H1 (cell line): Measurements from ENCODE around the gene CRKL. TPM values are rescaled to one million over a fixed set of nuclear protein-coding genes. Genes with fewer than 3 reads are reported as not detected.

Experiments
- CTCF ChIA-PET: fragments of 300-600 bp; sonication (Branson Sonifier 250); formaldehyde crosslinking; loops from one replicate; lab custom pipeline; 2021; ENCODE audit not compliant: partially characterized antibody; lab: Charles Lee
- POLR2A ChIA-PET: fragments of 300-600 bp; sonication (Branson Sonifier 250); formaldehyde crosslinking; loops from one replicate; lab custom pipeline; 2021; ENCODE audit warnings: inconsistent platforms; ENCODE audit not compliant: partially characterized antibody; lab: Charles Lee
- DNase-seq, 2 experiments: peaks; one replicate each; pipeline versions ENCODE4 v3.0.0 to v3.0.0-alpha.2; 2010 to 2022; ENCODE audit warnings: low spot score in 2 of 2, low read depth in 1 of 2, mixed read lengths in 1 of 2
- FAIRE-seq: peaks from 2 replicates; lab custom pipeline; 2011; peaks lifted over from hg19 to GRCh38; lab: Jason Lieb, UNC
- H2AFZ ChIP-seq: 2 replicates; pipeline ENCODE4 v1.8.1; 2012; ENCODE audit warnings: low read length, inconsistent platforms
- H2AK5ac ChIP-seq: 2 replicates; pipeline ENCODE4 v1.6.1; 2013; ENCODE audit warnings: low read depth, low read length
- H2BK120ac ChIP-seq: replicated peaks from 2 replicates; pipeline ENCODE3; 2013; ENCODE audit warnings: low read depth, low read length, inconsistent platforms
- H2BK12ac ChIP-seq: 2 replicates; pipeline ENCODE4 v1.6.1; 2013; ENCODE audit warnings: low read depth, low read length
- H2BK15ac ChIP-seq: 2 replicates; pipeline ENCODE4 v1.6.1; 2013; ENCODE audit warnings: low read length
- H2BK20ac ChIP-seq: 2 replicates; pipeline ENCODE4 v1.6.1; 2013; ENCODE audit warnings: low read length
- H2BK5ac ChIP-seq: 2 replicates; pipeline ENCODE4 v1.6.1; 2013; ENCODE audit warnings: low read depth, low read length
- H3K14ac ChIP-seq: 2 replicates; pipeline ENCODE4 v1.6.1; 2013; ENCODE audit warnings: inconsistent platforms; ENCODE audit not compliant: insufficient read length
- H3K18ac ChIP-seq: 2 replicates; pipeline ENCODE4 v1.6.1; 2013; ENCODE audit warnings: low read length; ENCODE audit errors: extremely low read depth
- H3K23ac ChIP-seq: 2 replicates; pipeline ENCODE4 v1.6.1; 2013; ENCODE audit warnings: inconsistent platforms; ENCODE audit not compliant: insufficient read length
- H3K23me2 ChIP-seq: 2 replicates; pipeline ENCODE4 v1.6.1; 2013; ENCODE audit warnings: low read depth, low read length
- H3K27ac ChIP-seq: 2 replicates; pipeline ENCODE4 v1.6.1; 2011; ENCODE audit warnings: low read depth, low read length, inconsistent platforms
- H3K27me3 ChIP-seq, 4 experiments: replicated peaks in 1 of 4; 1 replicate in 1 of 4; 2 replicates in 3 of 4; pipeline versions ENCODE4 v1.6.1 to v1.8.1; 2011 to 2013; ENCODE audit warnings: low read length in 3 of 4, mild to moderate bottlenecking in 3 of 4, inconsistent platforms in 2 of 4, mixed read lengths in 2 of 4, moderate library complexity in 1 of 4; ENCODE audit not compliant: control insufficient read depth in 3 of 4, insufficient read depth in 3 of 4; ENCODE audit errors: extremely low read depth in 1 of 4
- H3K36me3 ChIP-seq, 4 experiments: 2 replicates each; pipeline versions ENCODE4 v1.6.1 to v1.8.1; 2011 to 2013; ENCODE audit warnings: mild to moderate bottlenecking in 4 of 4, low read length in 3 of 4, moderate library complexity in 2 of 4, control low read depth in 1 of 4, inconsistent platforms in 1 of 4; ENCODE audit not compliant: insufficient read depth in 4 of 4, control insufficient read depth in 2 of 4
- H3K4ac ChIP-seq: replicated peaks from 2 replicates; pipeline ENCODE3; 2013; ENCODE audit warnings: low read length, low read depth, mixed read lengths, inconsistent platforms; ENCODE audit not compliant: insufficient read length
- H3K4me1 ChIP-seq, 4 experiments: replicated peaks in 1 of 4; 1 replicate in 1 of 4; 2 replicates in 3 of 4; pipeline versions ENCODE4 v1.6.1 to v1.8.1; 2011 to 2013; ENCODE audit warnings: low read length in 3 of 4, inconsistent platforms in 2 of 4, mixed read lengths in 1 of 4; ENCODE audit not compliant: insufficient read depth in 4 of 4, control insufficient read depth in 3 of 4
- H3K4me2 ChIP-seq, 2 experiments: 2 replicates each; pipeline versions ENCODE4 v1.6.1 to v1.8.1; 2011 to 2013; ENCODE audit warnings: low read depth in 2 of 2, low read length in 2 of 2, control low read depth in 1 of 2, inconsistent platforms in 1 of 2, mild to moderate bottlenecking in 1 of 2; ENCODE audit not compliant: insufficient read depth in 1 of 2
- H3K4me3 ChIP-seq, 4 experiments: fragments of 200-600, 300-600 bp in 1 of 4; sonication (generic), shearing (Covaris generic), sonication (Bioruptor Twin) in 1 of 4; 2 replicates each; pipeline versions ENCODE4 v1.5.1 to v1.8.1; 2011 to 2016; ENCODE audit warnings: low read length in 4 of 4, low read depth in 3 of 4, control low read depth in 2 of 4, inconsistent platforms in 2 of 4, mild to moderate bottlenecking in 2 of 4, mixed read lengths in 1 of 4, moderate library complexity in 1 of 4; ENCODE audit not compliant: insufficient read depth in 2 of 4; ENCODE audit errors: extremely low read depth in 1 of 4
- H3K56ac ChIP-seq: replicated peaks from 2 replicates; pipeline ENCODE3; 2013; ENCODE audit warnings: low read depth, mild to moderate bottlenecking, mixed read lengths, low read length, inconsistent platforms; ENCODE audit not compliant: insufficient read length
- H3K79me1 ChIP-seq: 2 replicates; pipeline ENCODE4 v1.6.1; 2013; ENCODE audit warnings: low read depth, low read length, control low read depth
- H3K79me2 ChIP-seq, 2 experiments: 2 replicates each; pipeline versions ENCODE4 v1.6.1 to v1.8.1; 2012 to 2013; ENCODE audit warnings: low read length in 2 of 2, mild to moderate bottlenecking in 2 of 2, inconsistent platforms in 1 of 2; ENCODE audit not compliant: insufficient read depth in 2 of 2, control insufficient read depth in 1 of 2
- H3K9ac ChIP-seq, 4 experiments: replicated peaks in 1 of 4; 1 replicate in 1 of 4; 2 replicates in 3 of 4; pipeline versions ENCODE4 v1.6.1 to v1.8.1; 2011 to 2013; ENCODE audit warnings: low read depth in 3 of 4, low read length in 3 of 4, control low read depth in 2 of 4, mild to moderate bottlenecking in 2 of 4, moderate library complexity in 2 of 4, inconsistent platforms in 1 of 4; ENCODE audit errors: extremely low read depth in 1 of 4
- H3K9me3 ChIP-seq, 2 experiments: 2 replicates each; pipeline versions ENCODE4 v1.6.1 to v1.8.1; 2012 to 2013; ENCODE audit warnings: mild to moderate bottlenecking in 2 of 2, moderate library complexity in 2 of 2, control low read depth in 1 of 2, inconsistent platforms in 1 of 2, low read depth in 1 of 2, low read length in 1 of 2, mixed read lengths in 1 of 2; ENCODE audit not compliant: insufficient read depth in 2 of 2
- H4K20me1 ChIP-seq, 2 experiments: replicated peaks in 1 of 2; 2 replicates each; pipeline versions ENCODE3 to v1.8.1; 2011 to 2013; ENCODE audit warnings: inconsistent platforms in 2 of 2, low read length in 2 of 2, mild to moderate bottlenecking in 1 of 2; ENCODE audit not compliant: insufficient read depth in 2 of 2, control insufficient read depth in 1 of 2
- H4K5ac ChIP-seq: 2 replicates; pipeline ENCODE4 v1.6.1; 2013; ENCODE audit warnings: low read length, low read depth, mixed read lengths, inconsistent platforms; ENCODE audit not compliant: insufficient read length
- H4K8ac ChIP-seq: 2 replicates; pipeline ENCODE4 v1.8.0; 2013; ENCODE audit warnings: mild to moderate bottlenecking, moderate library complexity, low read length, inconsistent platforms; ENCODE audit not compliant: insufficient read depth; ENCODE audit errors: extremely low read depth
- H4K91ac ChIP-seq: replicated peaks from 2 replicates; pipeline ENCODE3; 2013; ENCODE audit warnings: low read length, mixed read lengths, inconsistent platforms; ENCODE audit not compliant: insufficient read length
- CHD2 ChIP-seq: IDR thresholded peaks from 2 replicates; pipeline ENCODE4 v1.6.1; 2012; ENCODE audit warnings: low read length, improper control_type of control experiment
- RBBP5 ChIP-seq: IDR thresholded peaks from 2 replicates; pipeline ENCODE4 v1.7.1; 2012; ENCODE audit warnings: low read depth, mild to moderate bottlenecking, inconsistent platforms, low read length, moderate library complexity, borderline replicate concordance
- SIRT6 ChIP-seq: IDR thresholded peaks from one replicate; pipeline ENCODE4 v1.7.1; 2012; ENCODE audit warnings: low read length, inconsistent platforms
- TCF12 ChIP-seq: IDR thresholded peaks from 2 replicates; pipeline ENCODE4 v1.6.1; 2011; ENCODE audit warnings: low read depth, mild to moderate bottlenecking, low read length
- USF2 ChIP-seq: IDR thresholded peaks from 2 replicates; pipeline ENCODE4 v1.6.1; 2011; ENCODE audit warnings: low read length, improper control_type of control experiment
- WGBS, 2 experiments: shearing (Covaris generic) in 1 of 2; methylation state at CpG; one replicate each; pipeline versions ENCODE4 v1.1.6 to v1.1.7; 2013 to 2015; ENCODE audit warnings: low lambda C conversion rate in 2 of 2, mixed read lengths in 2 of 2, inconsistent platforms in 1 of 2, low coverage in 1 of 2, missing lambda C conversion rate in 1 of 2; ENCODE audit not compliant: insufficient replicate concordance in 2 of 2, insufficient coverage in 1 of 2, insufficient read length in 1 of 2; ENCODE audit errors: extremely low coverage in 1 of 2, missing lambda C conversion rate in 1 of 2; 5-methylcytosine and 5-hydroxymethylcytosine counted together
- polyA plus RNA-seq, 7 experiments: library from polyadenylated mRNA; depleted of rRNA in 3 of 7; stranded (reverse) in 5 of 7; unstranded in 2 of 7; fragments of >200 nt in 5 of 7; fragments of 200-250 nt in 2 of 7; gene quantifications; 1 replicate in 5 of 7; 2 replicates in 1 of 7; 4 replicates in 1 of 7; pipeline versions ENCODE4 v1.2.1 to v1.2.3, GENCODE V29; 2011 to 2013; ENCODE audit warnings: missing spikeins in 2 of 7, mixed read lengths in 2 of 7
- total RNA-seq: library from RNA; stranded (reverse); fragmentation: NEBNext Ultra II Directional; extraction: Animal tissue kit (Norgen Biotek cat#: 25700); gene quantifications from 2 replicates; pipeline ENCODE4 v1.2.1, GENCODE V29; 2021

Gene CRKL
- total and polyA plus RNA-seq, 2 of the 8 experiments (the other 6 are each of a cell fraction or from before 2014, with no cell fraction given) = 34.5 to 94.5 TPM

- H2BK5ac ChIP-seq = no peak overlapping the region
- H2BK20ac ChIP-seq = no peak overlapping the region
- H3K56ac ChIP-seq = peak overlapping the region; percentile 47
- no peak overlapping the region for H3K27ac ChIP-seq
- peak overlapping the region; percentile 36 for H2BK120ac ChIP-seq
- H3K23me2 ChIP-seq = peaks cover 8% of the 10 kb centered on the region
- FAIRE-seq = no peak
- H3K18ac ChIP-seq = 0 out of 2 replicates have a peak overlapping the region, but pooled peaks have one; percentile 51
- no peak overlapping the region for H2BK15ac ChIP-seq
- H3K27me3 ChIP-seq = peaks cover 0 to 14% (median 7%) of the 10 kb centered on the region in 4 experiments; a peak in 5 of 7 replicates
- peak overlapping the region; percentile 15 for H4K91ac ChIP-seq
- TF ChIP-seq CHD2 (no peak), TCF12 (no peak), USF2 (no peak), RBBP5 (no peak), SIRT6 (no peak)
- no peak overlapping the region; the same call in none of the 2 replicates for H4K8ac ChIP-seq
- no peak overlapping the region for H2BK12ac ChIP-seq
- no peak overlapping the region for H2AFZ ChIP-seq
- peak overlapping the region in 3 of 4 experiments; percentile 7 to 85 (median 78); a peak in 2 of 7 replicates for H3K9ac ChIP-seq
- peak overlapping the region; percentile 79 for H4K5ac ChIP-seq
- DNase-seq = no peak
- peak overlapping the region; percentile 26 to 86 (median 74) for H3K4me3 ChIP-seq
- H3K79me1 ChIP-seq = no peaks in the 10 kb centered on the region
- CTCF ChIA-PET = interaction anchor here (0.8 to 2.5 kb wide), 8 partner anchors 10 to 176 kb away, joined by 3 to 10 read pairs (median 4); partner anchors contain the start of genes P2RX6 and THAP7
- H2AK5ac ChIP-seq = peak overlapping the region; percentile 8; the same call in 1 of the 2 replicates
- H3K9me3 ChIP-seq = peaks cover 11 to 17% of the 10 kb centered on the region in 2 experiments
- POLR2A ChIA-PET = interaction anchor here (1.1 to 4.6 kb wide), 10 partner anchors 8 to 32 kb away, joined by 3 to 45 read pairs (median 6); partner anchors contain the start of gene THAP7
- peaks cover 0 to 3% of the 10 kb centered on the region in 2 experiments for H4K20me1 ChIP-seq
- no peaks in the 10 kb centered on the region for H3K79me2 ChIP-seq
- 74% methylated on average over 10 of the region's 10 CpGs; no CpG with 5 or more reads in 1 of the 2 experiments for WGBS, 2 experiments
- no peaks in the 10 kb centered on the region for H3K36me3 ChIP-seq
- H3K4ac ChIP-seq = peak overlapping the region; percentile 24
- H3K23ac ChIP-seq = no peak overlapping the region
- no peak overlapping the region for H3K14ac ChIP-seq
- H3K4me2 ChIP-seq = peak overlapping the region; percentile 50 to 92
- peaks cover 5 to 25% (median 8%) of the 10 kb centered on the region in 4 experiments; a peak in 6 of 7 replicates for H3K4me1 ChIP-seq
Observed at GRCh38 chr22:20980938-20981722, 63.9 kb downstream of the CRKL start.
